ENCODE measurements around the gene ZNF292. TPM values are rescaled to one million over a fixed set of nuclear protein-coding genes. Genes with fewer than 3 reads are reported as not detected.
"Not testable (repeated sequence)": the region's sequence is repeated elsewhere in the genome, so short reads cannot be mapped to it uniquely, and the experiment has no call there.

Gene ZNF292
- total RNA-seq, 4 donors from 2014 or later: 62.5 to 74.7 (median 69.3) TPM

DNA sequence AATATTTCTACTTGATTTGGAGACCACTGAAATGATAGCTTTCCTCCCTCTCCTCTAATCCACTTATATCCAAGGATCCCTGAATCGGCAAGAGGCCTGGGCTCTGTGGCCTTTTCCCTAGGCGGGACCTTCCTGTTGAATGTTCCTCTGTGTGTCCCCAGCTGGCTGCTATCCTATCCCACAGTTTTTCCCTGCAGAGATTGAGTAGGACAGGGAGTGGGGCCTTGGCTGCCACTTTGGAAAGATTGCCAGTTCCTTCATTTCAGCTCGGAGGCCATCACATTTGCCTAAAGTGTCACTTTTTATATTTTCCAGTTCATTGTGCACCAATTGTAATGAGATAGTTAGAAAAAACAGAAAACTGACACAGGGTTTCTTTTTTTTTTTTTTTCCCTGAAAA is 128.1 kb downstream of the ZNF292 start:
- Histone ChIP-seq H3K4me3 (no peak overlapping the region), H3K4me1 (no peaks in the 10 kb centered on the region), H3K27me3 (no peaks in the 10 kb centered on the region), H3K36me3 (no peaks in the 10 kb centered on the region), H3K27ac (no peak overlapping the region), H3K9me3 (no peaks in the 10 kb centered on the region)
- DNase-seq: no peak
- no peak for TF ChIP-seq POLR2A (IDR thresholded peaks at IDR 0.05)
- TF ChIP-seq, protein P1, sequence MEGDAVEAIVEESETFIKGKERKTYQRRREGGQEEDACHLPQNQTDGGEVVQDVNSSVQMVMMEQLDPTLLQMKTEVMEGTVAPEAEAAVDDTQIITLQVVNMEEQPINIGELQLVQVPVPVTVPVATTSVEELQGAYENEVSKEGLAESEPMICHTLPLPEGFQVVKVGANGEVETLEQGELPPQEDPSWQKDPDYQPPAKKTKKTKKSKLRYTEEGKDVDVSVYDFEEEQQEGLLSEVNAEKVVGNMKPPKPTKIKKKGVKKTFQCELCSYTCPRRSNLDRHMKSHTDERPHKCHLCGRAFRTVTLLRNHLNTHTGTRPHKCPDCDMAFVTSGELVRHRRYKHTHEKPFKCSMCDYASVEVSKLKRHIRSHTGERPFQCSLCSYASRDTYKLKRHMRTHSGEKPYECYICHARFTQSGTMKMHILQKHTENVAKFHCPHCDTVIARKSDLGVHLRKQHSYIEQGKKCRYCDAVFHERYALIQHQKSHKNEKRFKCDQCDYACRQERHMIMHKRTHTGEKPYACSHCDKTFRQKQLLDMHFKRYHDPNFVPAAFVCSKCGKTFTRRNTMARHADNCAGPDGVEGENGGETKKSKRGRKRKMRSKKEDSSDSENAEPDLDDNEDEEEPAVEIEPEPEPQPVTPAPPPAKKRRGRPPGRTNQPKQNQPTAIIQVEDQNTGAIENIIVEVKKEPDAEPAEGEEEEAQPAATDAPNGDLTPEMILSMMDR (IDR thresholded peaks at IDR 0.05): no peak

DNA sequence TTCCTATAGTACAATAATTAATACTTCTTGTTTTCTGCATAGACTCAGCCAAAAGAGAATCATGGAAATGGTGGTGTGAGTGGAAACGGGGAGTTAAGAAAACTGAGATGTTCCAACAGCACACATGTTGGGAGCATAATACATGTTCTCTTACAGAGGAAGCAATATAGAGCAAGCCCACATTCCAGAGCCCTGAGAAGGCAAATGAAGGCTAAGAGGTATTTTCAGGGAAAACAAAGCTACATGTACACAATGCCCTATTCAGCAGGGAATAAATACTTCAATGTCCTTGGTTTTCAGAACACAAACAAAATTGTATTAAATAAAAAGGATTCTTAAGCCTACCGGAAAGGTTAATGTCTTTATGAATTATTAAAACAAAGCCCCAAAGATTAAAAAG is 131.9 kb downstream of the ZNF292 start:
- Histone ChIP-seq H3K4me1 (no peaks in the 10 kb centered on the region), H3K9me3 (no peaks in the 10 kb centered on the region), H3K27me3 (no peaks in the 10 kb centered on the region), H3K4me3 (no peak overlapping the region), H3K27ac (no peak overlapping the region), H3K36me3 (no peaks in the 10 kb centered on the region)
- no peak for DNase-seq
- TF ChIP-seq, protein P1 (IDR thresholded peaks at IDR 0.05): no peak
- TF ChIP-seq POLR2A (IDR thresholded peaks at IDR 0.05): no peak

GRCh38 chr6:87289571-87289970 is 134.2 kb downstream of the ZNF292 start:
- Histone ChIP-seq H3K4me3 (no peak overlapping the region), H3K4me1 (no peaks in the 10 kb centered on the region), H3K36me3 (no peaks in the 10 kb centered on the region), H3K9me3 (no peaks in the 10 kb centered on the region), H3K27ac (no peak overlapping the region), H3K27me3 (no peaks in the 10 kb centered on the region)
- no peak for TF ChIP-seq POLR2A (IDR thresholded peaks at IDR 0.05)
- TF ChIP-seq, protein P1 (IDR thresholded peaks at IDR 0.05): no peak
- no peak for DNase-seq

- Histone ChIP-seq H3K27me3 (no peaks in the 10 kb centered on the region), H3K27ac (no peak overlapping the region), H3K4me3 (no peak overlapping the region), H3K9me3 (no peaks in the 10 kb centered on the region), H3K36me3 (no peaks in the 10 kb centered on the region), H3K4me1 (no peaks in the 10 kb centered on the region)
- TF ChIP-seq, protein P1 (IDR thresholded peaks at IDR 0.05): no peak
- no peak for TF ChIP-seq POLR2A (IDR thresholded peaks at IDR 0.05)
- no peak for DNase-seq
Observed at GRCh38 chr6:87291883-87292282, 136.5 kb downstream of the ZNF292 start.

GRCh38 chr6:87293526-87293925 is 138.2 kb downstream of the ZNF292 start:
- DNase-seq: no peak
- Histone ChIP-seq H3K27me3 (no peaks in the 10 kb centered on the region), H3K9me3 (no peaks in the 10 kb centered on the region), H3K36me3 (no peaks in the 10 kb centered on the region), H3K4me3 (no peak overlapping the region), H3K4me1 (no peaks in the 10 kb centered on the region), H3K27ac (no peak overlapping the region)
- TF ChIP-seq POLR2A (IDR thresholded peaks at IDR 0.05): no peak
- TF ChIP-seq, protein P1 (IDR thresholded peaks at IDR 0.05): no peak

- Histone ChIP-seq H3K27me3 (no peaks in the 10 kb centered on the region), H3K4me3 (no peak overlapping the region), H3K36me3 (no peaks in the 10 kb centered on the region), H3K9me3 (no peaks in the 10 kb centered on the region), H3K27ac (no peak overlapping the region), H3K4me1 (no peaks in the 10 kb centered on the region)
- TF ChIP-seq, protein P1 (IDR thresholded peaks at IDR 0.05): no peak
- no peak for TF ChIP-seq POLR2A (IDR thresholded peaks at IDR 0.05)
- DNase-seq: no peak
Observed at GRCh38 chr6:87297119-87297518, 141.8 kb downstream of the ZNF292 start.

GRCh38 chr6:87301277-87301676 is 145.9 kb downstream of the ZNF292 start:
- not testable (repeated sequence) for H3K4me1 ChIP-seq, DNase-seq, H3K27ac ChIP-seq, H3K36me3 ChIP-seq, H3K27me3 ChIP-seq, H3K4me3 ChIP-seq, H3K9me3 ChIP-seq

Data from Peyer's patch (tissue), 4 donors.